ENCODE measurements around the gene FOXP1. TPM values are rescaled to one million over a fixed set of nuclear protein-coding genes. Genes with fewer than 3 reads are reported as not detected.
A peak's percentile ranks its signal among the peaks of the same experiment; 100 is the strongest.

The FOXP1 gene
- total and polyA plus RNA-seq, 2 of the 13 experiments (the other 11 are each of a cell fraction or from before 2014, with no cell fraction given) = 40.4 to 59.0 TPM

DNA sequence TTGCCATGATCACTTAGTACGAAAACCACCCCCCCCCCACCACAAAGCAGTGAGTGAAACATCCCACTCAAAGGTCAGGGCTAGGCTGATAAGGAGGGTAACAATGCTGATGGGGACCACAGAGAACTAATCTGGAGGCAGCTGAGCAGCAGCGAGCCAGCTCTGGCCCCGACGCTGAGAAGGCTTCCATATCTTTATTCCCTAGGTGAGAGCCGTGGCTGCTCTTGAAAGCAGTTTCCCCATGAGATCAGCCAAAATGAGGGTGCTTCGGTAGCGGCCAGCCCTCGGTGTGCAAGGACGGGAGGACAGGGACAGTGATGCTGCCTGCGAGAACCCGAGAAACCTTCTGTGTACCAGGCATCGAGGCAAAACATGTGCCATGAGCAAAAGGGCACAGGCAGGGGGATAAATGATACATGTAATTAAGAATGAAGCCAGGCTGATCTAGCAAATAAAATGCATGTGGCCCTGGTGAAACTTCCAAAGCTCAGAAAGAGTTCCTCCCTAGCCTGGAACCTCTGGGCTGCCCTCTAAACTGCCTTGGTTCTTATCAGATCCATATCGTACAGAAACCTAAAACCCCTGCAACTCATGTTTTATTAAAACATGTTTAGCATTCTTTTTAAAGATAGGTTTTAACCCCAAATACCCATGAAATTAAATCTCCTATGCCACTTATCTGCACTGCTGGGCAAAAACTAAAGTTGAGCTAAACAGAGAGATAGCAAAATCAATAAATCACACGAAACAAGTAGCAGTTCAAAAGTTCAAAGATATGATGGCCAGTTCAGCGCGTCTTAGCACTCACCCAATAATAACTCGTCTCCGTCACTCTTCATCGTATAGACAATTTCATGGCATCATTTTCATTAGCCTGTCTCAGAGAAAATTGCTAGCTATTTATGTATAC is 337.3 kb downstream of the FOXP1 start (continued):
- peak; percentile 43; the same call in 1 of the 2 replicates for TF ChIP-seq THAP9 (CRISPR knock-in tag; IDR thresholded peaks at IDR 0.05; ENCODE audit: borderline replicate concordance)
- no peak for TF ChIP-seq KAT2B (IDR thresholded peaks at IDR 0.05; ENCODE audit: borderline replicate concordance, low read depth, low read length)
- TF ChIP-seq NR1H2 (CRISPR knock-in tag; IDR thresholded peaks at IDR 0.05; ENCODE audit: borderline replicate concordance, low read depth) = no peak
- TF ChIP-seq, protein P1, sequence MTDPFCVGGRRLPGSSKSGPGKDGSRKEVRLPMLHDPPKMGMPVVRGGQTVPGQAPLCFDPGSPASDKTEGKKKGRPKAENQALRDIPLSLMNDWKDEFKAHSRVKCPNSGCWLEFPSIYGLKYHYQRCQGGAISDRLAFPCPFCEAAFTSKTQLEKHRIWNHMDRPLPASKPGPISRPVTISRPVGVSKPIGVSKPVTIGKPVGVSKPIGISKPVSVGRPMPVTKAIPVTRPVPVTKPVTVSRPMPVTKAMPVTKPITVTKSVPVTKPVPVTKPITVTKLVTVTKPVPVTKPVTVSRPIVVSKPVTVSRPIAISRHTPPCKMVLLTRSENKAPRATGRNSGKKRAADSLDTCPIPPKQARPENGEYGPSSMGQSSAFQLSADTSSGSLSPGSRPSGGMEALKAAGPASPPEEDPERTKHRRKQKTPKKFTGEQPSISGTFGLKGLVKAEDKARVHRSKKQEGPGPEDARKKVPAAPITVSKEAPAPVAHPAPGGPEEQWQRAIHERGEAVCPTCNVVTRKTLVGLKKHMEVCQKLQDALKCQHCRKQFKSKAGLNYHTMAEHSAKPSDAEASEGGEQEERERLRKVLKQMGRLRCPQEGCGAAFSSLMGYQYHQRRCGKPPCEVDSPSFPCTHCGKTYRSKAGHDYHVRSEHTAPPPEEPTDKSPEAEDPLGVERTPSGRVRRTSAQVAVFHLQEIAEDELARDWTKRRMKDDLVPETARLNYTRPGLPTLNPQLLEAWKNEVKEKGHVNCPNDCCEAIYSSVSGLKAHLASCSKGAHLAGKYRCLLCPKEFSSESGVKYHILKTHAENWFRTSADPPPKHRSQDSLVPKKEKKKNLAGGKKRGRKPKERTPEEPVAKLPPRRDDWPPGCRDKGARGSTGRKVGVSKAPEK (CRISPR knock-in tag; IDR thresholded peaks at IDR 0.05; ENCODE audit: borderline replicate concordance) = no peak
- no peak for TF ChIP-seq RELA (CRISPR knock-in tag; IDR thresholded peaks at IDR 0.05)
- no peak for TF ChIP-seq RNF2 (conservative IDR thresholded peaks at IDR 0.05; ENCODE audit: low read depth)
- peak in 1 of 2 experiments; percentile 65; a peak in 1 of 4 replicates for TF ChIP-seq EP300 (IDR thresholded peaks at IDR 0.05; ENCODE audit: low read depth in 2 of 2, low read length in 2 of 2)
- no peak for TF ChIP-seq EP300 (CRISPR knock-in tag; IDR thresholded peaks at IDR 0.05; ENCODE audit: borderline replicate concordance)
- TF ChIP-seq CTCF (CRISPR knock-in tag; IDR thresholded peaks at IDR 0.05) = no peak
- TF ChIP-seq HOMEZ (CRISPR knock-in tag; IDR thresholded peaks at IDR 0.05; ENCODE audit: low read depth) = no peak
- TF ChIP-seq ZNF775 (CRISPR knock-in tag; IDR thresholded peaks at IDR 0.05; ENCODE audit: borderline replicate concordance) = no peak
- TF ChIP-seq HNRNPK (IDR thresholded peaks at IDR 0.05; ENCODE audit: low read depth, low read length, poor library complexity, severe bottlenecking) = no peak
- TF ChIP-seq ZNF598 (CRISPR knock-in tag; IDR thresholded peaks at IDR 0.05; ENCODE audit: borderline replicate concordance) = no peak
- peak; percentile 41; the same call in 1 of the 2 replicates for TF ChIP-seq HDAC2 (CRISPR knock-in tag; IDR thresholded peaks at IDR 0.05)
- TF ChIP-seq ZNF746 (CRISPR knock-in tag; IDR thresholded peaks at IDR 0.05) = no peak
- TF ChIP-seq ZNF296 (CRISPR knock-in tag; conservative IDR thresholded peaks at IDR 0.05) = no peak
- TF ChIP-seq PAWR (CRISPR knock-in tag; IDR thresholded peaks at IDR 0.05; ENCODE audit: borderline replicate concordance) = no peak
- TF ChIP-seq, protein P2, sequence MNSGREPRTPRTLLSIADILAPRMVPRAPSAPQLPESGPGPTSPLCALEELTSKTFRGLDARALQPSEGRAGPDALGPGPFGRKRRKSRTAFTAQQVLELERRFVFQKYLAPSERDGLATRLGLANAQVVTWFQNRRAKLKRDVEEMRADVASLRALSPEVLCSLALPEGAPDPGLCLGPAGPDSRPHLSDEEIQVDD (CRISPR knock-in tag; IDR thresholded peaks at IDR 0.05; ENCODE audit: borderline replicate concordance) = no peak
- no peak for TF ChIP-seq MIER2 (CRISPR knock-in tag; IDR thresholded peaks at IDR 0.05)
